SK-N-MC (cell line): ENCODE results near the gene IGLON5.

Experiments used
- EZH2 ChIP-seq: fragments of 200-600 bp; sonication (generic); IDR thresholded peaks from one replicate; pipeline ENCODE4 v1.6.1; 2017; ENCODE audit warnings: antibody characterized with exemption
- POLR2AphosphoS5 ChIP-seq: IDR thresholded peaks from 2 replicates; pipeline ENCODE4 v1.6.1; 2012; ENCODE audit warnings: mild to moderate bottlenecking, low read depth, low read length, borderline replicate concordance

DNA sequence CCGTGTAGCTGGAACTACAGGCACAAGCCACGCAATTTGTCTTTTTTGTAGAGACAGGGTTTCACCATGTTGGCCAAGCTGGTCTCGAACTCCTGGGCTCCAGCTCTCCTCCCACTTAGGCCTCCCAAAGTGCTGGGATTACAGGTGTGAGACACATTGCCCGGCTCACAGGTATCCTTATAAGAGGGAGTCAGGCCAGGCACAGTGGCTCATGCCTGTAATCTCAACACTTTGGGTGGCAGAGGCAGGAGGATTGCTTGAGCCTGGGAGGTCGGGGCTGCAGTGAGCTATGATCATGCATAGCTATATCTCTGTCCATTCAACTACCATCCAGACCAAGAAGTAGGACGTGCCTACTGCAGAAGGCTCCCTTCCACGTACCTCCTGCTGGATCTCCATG, 10.2 kb upstream of the IGLON5 start:
- TF ChIP-seq POLR2AphosphoS5 (no peak), EZH2 (no peak)
